ENCODE data around the gene RPH3AL. TPM values are rescaled to one million over a fixed set of nuclear protein-coding genes. Genes with fewer than 3 reads are reported as not detected.

The RPH3AL gene
- polyA plus RNA-seq, 4 donors = 10.5 to 18.8 (median 12.0) TPM

GRCh38 chr17:281365-281999, 71.1 kb downstream of the RPH3AL start:
- H3K27me3 ChIP-seq (ENCODE audit: control insufficient read depth in 3 of 3, insufficient read depth in 3 of 3, low read length in 3 of 3) = no peaks in the 10 kb centered on the region
- no peaks in the 10 kb centered on the region for H3K9me3 ChIP-seq (ENCODE audit: control insufficient read depth in 2 of 2, insufficient read depth in 1 of 2, low read depth in 1 of 2, low read length in 1 of 2)
- H3K4me1 ChIP-seq (ENCODE audit: control insufficient read depth in 3 of 3, insufficient read depth in 2 of 3, low read depth in 1 of 3, low read length in 2 of 3) = no peaks in the 10 kb centered on the region
- no peak overlapping the region for H3K4me3 ChIP-seq (ENCODE audit: low read depth in 1 of 3, low read length in 3 of 3)
- 85 to 94% (median 87%) methylated on average over 21 of the region's 21 CpGs for WGBS, 3 donors
- no peak for DNase-seq
- no peak overlapping the region for H3K27ac ChIP-seq (ENCODE audit: low read depth in 1 of 3, low read length in 2 of 3)
- no peak for FAIRE-seq
- H3K36me3 ChIP-seq (ENCODE audit: control insufficient read depth in 3 of 3, insufficient read depth in 2 of 3, low read depth in 1 of 3, low read length in 3 of 3) = peaks cover 0 to 37% (median 0%) of the 10 kb centered on the region in 3 donors

DNA sequence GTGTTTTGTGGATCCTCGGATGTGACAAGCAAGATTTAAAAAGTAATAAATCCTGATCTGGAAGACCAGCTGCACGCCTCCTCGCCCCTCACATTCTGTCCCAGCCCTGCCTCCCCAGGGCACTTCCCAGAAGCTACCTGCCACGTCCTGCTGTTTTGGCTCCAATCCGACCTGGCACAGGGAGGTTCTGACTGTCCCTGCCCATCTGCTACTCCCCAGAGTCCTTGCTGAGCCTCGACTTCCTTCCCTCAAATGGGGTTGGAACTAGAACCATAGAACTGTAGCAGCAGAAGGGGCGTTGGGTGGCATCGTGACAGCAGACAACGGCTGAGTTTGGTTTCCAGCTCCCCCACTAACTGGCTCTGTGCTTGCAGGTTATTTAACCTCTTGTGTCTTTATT, 71.7 kb downstream of the RPH3AL start:
- WGBS, 3 donors = 83 to 95% (median 83%) methylated on average over 9 of the region's 9 CpGs
- H3K27me3 ChIP-seq (ENCODE audit: control insufficient read depth in 3 of 3, insufficient read depth in 3 of 3, low read length in 3 of 3) = no peaks in the 10 kb centered on the region
- no peak for DNase-seq
- H3K4me1 ChIP-seq (ENCODE audit: control insufficient read depth in 3 of 3, insufficient read depth in 2 of 3, low read depth in 1 of 3, low read length in 2 of 3) = no peaks in the 10 kb centered on the region
- FAIRE-seq = no peak
- H3K36me3 ChIP-seq (ENCODE audit: control insufficient read depth in 3 of 3, insufficient read depth in 2 of 3, low read depth in 1 of 3, low read length in 3 of 3) = peaks cover 0 to 34% (median 0%) of the 10 kb centered on the region in 3 donors
- H3K4me3 ChIP-seq (ENCODE audit: low read depth in 1 of 3, low read length in 3 of 3) = no peak overlapping the region
- H3K27ac ChIP-seq (ENCODE audit: low read depth in 1 of 3, low read length in 2 of 3) = no peak overlapping the region
- no peaks in the 10 kb centered on the region for H3K9me3 ChIP-seq (ENCODE audit: control insufficient read depth in 2 of 2, insufficient read depth in 1 of 2, low read depth in 1 of 2, low read length in 1 of 2)

GRCh38 chr17:280216-280615, 72.4 kb downstream of the RPH3AL start:
- H3K36me3 ChIP-seq (ENCODE audit: control insufficient read depth in 3 of 3, insufficient read depth in 2 of 3, low read depth in 1 of 3, low read length in 3 of 3) = peaks cover 0 to 31% (median 0%) of the 10 kb centered on the region in 3 donors
- FAIRE-seq = no peak
- H3K27me3 ChIP-seq (ENCODE audit: control insufficient read depth in 3 of 3, insufficient read depth in 3 of 3, low read length in 3 of 3) = no peaks in the 10 kb centered on the region
- H3K27ac ChIP-seq (ENCODE audit: low read depth in 1 of 3, low read length in 2 of 3) = peak overlapping the region in 1 of 3 donors; percentile 21
- H3K4me1 ChIP-seq (ENCODE audit: control insufficient read depth in 3 of 3, insufficient read depth in 2 of 3, low read depth in 1 of 3, low read length in 2 of 3) = no peaks in the 10 kb centered on the region
- no peak for DNase-seq
- no peaks in the 10 kb centered on the region for H3K9me3 ChIP-seq (ENCODE audit: control insufficient read depth in 2 of 2, insufficient read depth in 1 of 2, low read depth in 1 of 2, low read length in 1 of 2)
- 86 to 91% (median 89%) methylated on average over 7 of the region's 7 CpGs for WGBS, 3 donors
- H3K4me3 ChIP-seq (ENCODE audit: low read depth in 1 of 3, low read length in 3 of 3) = no peak overlapping the region

DNA sequence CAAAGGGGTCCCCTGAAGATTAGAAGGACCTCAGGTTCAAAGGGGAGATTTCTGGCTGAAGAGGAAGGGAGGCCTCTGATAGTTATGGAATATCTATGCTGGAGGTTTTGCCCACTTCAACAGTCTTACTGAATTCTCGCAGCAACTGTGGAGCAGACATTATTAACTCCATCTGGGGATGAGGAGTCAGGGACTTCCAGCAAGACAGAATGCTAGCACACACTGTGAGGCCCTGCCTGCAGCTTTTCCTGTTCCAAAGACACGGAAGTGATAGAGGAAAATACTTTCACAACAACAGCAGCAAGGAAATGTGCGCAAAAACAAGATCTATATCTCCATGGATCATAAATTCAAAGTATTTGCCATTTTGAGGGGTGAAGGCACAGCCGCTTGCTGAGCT, 72.8 kb downstream of the RPH3AL start:
- 66 to 87% (median 69%) methylated on average over 4 of the region's 4 CpGs for WGBS, 3 donors
- Histone ChIP-seq H3K27me3 (ENCODE audit: control insufficient read depth in 3 of 3, insufficient read depth in 3 of 3, low read length in 3 of 3) (no peaks in the 10 kb centered on the region), H3K27ac (ENCODE audit: low read depth in 1 of 3, low read length in 2 of 3) (peak overlapping the region in 1 of 3 donors; percentile 21), H3K4me3 (ENCODE audit: low read depth in 1 of 3, low read length in 3 of 3) (no peak overlapping the region), H3K4me1 (ENCODE audit: control insufficient read depth in 3 of 3, insufficient read depth in 2 of 3, low read depth in 1 of 3, low read length in 2 of 3) (no peaks in the 10 kb centered on the region), H3K9me3 (ENCODE audit: control insufficient read depth in 2 of 2, insufficient read depth in 1 of 2, low read depth in 1 of 2, low read length in 1 of 2) (no peaks in the 10 kb centered on the region), H3K36me3 (ENCODE audit: control insufficient read depth in 3 of 3, insufficient read depth in 2 of 3, low read depth in 1 of 3, low read length in 3 of 3) (peaks cover 0 to 30% (median 0%) of the 10 kb centered on the region in 3 donors)
- DNase-seq (no peak), FAIRE-seq (no peak)

GRCh38 chr17:279331-279730, 73.3 kb downstream of the RPH3AL start:
- Histone ChIP-seq H3K27me3 (ENCODE audit: control insufficient read depth in 3 of 3, insufficient read depth in 3 of 3, low read length in 3 of 3) (no peaks in the 10 kb centered on the region), H3K4me3 (ENCODE audit: low read depth in 1 of 3, low read length in 3 of 3) (no peak overlapping the region), H3K36me3 (ENCODE audit: control insufficient read depth in 3 of 3, insufficient read depth in 2 of 3, low read depth in 1 of 3, low read length in 3 of 3) (peaks cover 0 to 29% (median 0%) of the 10 kb centered on the region in 3 donors), H3K9me3 (ENCODE audit: control insufficient read depth in 2 of 2, insufficient read depth in 1 of 2, low read depth in 1 of 2, low read length in 1 of 2) (no peaks in the 10 kb centered on the region), H3K4me1 (ENCODE audit: control insufficient read depth in 3 of 3, insufficient read depth in 2 of 3, low read depth in 1 of 3, low read length in 2 of 3) (no peaks in the 10 kb centered on the region), H3K27ac (ENCODE audit: low read depth in 1 of 3, low read length in 2 of 3) (no peak overlapping the region)
- DNase-seq = no peak
- FAIRE-seq = no peak
- WGBS, 3 donors = 84 to 93% (median 87%) methylated on average over 4 of the region's 4 CpGs

DNA sequence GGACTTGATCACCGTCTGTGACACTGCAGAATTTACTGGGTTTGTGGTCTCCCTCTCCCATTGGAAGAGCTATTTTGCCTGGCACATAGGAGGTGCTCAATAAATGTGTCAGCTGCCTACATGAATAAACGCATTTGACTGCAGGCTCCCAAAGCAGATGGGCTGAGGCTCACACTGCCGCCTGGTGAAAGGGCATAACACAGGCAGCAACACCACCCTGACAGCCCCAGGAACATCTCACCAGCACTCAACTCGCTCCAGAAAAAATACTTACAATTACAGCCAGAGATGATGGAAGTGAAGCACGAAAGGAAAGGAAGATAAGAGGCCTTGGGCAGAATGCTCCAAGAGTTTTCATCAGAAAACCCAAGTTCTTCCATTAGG, 73.9 kb downstream of the RPH3AL start:
- FAIRE-seq = no peak
- H3K36me3 ChIP-seq (ENCODE audit: control insufficient read depth in 3 of 3, insufficient read depth in 2 of 3, low read depth in 1 of 3, low read length in 3 of 3) = peaks cover 0 to 23% (median 0%) of the 10 kb centered on the region in 3 donors
- WGBS, 3 donors = 87 to 93% (median 91%) methylated on average over 5 of the region's 5 CpGs

DNA sequence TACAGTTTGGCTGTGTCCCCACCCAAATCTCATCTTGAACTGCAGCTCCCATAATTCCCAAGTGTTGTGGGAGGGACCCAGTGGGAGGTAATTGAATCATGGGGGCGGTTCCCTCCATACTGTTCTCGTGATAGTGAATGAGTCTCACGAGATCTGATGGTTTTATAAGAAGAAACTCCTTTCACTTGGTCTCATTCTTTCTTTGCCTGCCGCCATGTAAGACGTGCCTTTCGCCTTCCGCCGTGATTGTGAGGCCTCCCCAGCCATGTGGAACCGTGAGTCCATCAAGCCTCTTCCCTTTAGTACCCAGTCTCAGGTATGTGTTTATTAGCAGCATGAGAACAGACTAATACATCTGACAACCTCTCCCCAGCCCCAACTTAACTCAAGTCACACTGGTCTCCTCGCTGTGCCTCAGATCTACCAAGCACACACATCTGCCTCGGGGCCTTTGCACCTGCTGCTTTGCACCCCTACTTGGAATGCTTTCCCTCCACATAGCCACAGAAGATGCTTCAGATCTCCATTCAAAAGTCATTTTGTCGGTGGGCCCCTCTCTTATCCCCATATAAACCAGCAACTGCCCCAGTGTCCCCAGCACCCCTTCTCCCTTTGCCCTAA, 74.4 kb downstream of the RPH3AL start:
- H3K36me3 ChIP-seq (ENCODE audit: control insufficient read depth in 3 of 3, insufficient read depth in 2 of 3, low read depth in 1 of 3, low read length in 3 of 3) = peaks cover 0 to 20% (median 0%) of the 10 kb centered on the region in 3 donors
- H3K9me3 ChIP-seq (ENCODE audit: control insufficient read depth in 2 of 2, insufficient read depth in 1 of 2, low read depth in 1 of 2, low read length in 1 of 2) = no peaks in the 10 kb centered on the region
- FAIRE-seq = no peak
- no peak for DNase-seq
- 87 to 93% (median 88%) methylated on average over 12 of the region's 12 CpGs for WGBS, 3 donors
- no peaks in the 10 kb centered on the region for H3K4me1 ChIP-seq (ENCODE audit: control insufficient read depth in 3 of 3, insufficient read depth in 2 of 3, low read depth in 1 of 3, low read length in 2 of 3)
- H3K4me3 ChIP-seq (ENCODE audit: low read depth in 1 of 3, low read length in 3 of 3) = no peak overlapping the region
- H3K27ac ChIP-seq (ENCODE audit: low read depth in 1 of 3, low read length in 2 of 3) = no peak overlapping the region
- H3K27me3 ChIP-seq (ENCODE audit: control insufficient read depth in 3 of 3, insufficient read depth in 3 of 3, low read length in 3 of 3) = no peaks in the 10 kb centered on the region

More for the DNA sequence above, 73.9 kb downstream of the RPH3AL start:
- H3K4me1 ChIP-seq (ENCODE audit: control insufficient read depth in 3 of 3, insufficient read depth in 2 of 3, low read depth in 1 of 3, low read length in 2 of 3) = no peaks in the 10 kb centered on the region
- no peak for DNase-seq
- no peaks in the 10 kb centered on the region for H3K9me3 ChIP-seq (ENCODE audit: control insufficient read depth in 2 of 2, insufficient read depth in 1 of 2, low read depth in 1 of 2, low read length in 1 of 2)
- H3K27ac ChIP-seq (ENCODE audit: low read depth in 1 of 3, low read length in 2 of 3) = no peak overlapping the region
- no peaks in the 10 kb centered on the region for H3K27me3 ChIP-seq (ENCODE audit: control insufficient read depth in 3 of 3, insufficient read depth in 3 of 3, low read length in 3 of 3)
- no peak overlapping the region for H3K4me3 ChIP-seq (ENCODE audit: low read depth in 1 of 3, low read length in 3 of 3)

DNA sequence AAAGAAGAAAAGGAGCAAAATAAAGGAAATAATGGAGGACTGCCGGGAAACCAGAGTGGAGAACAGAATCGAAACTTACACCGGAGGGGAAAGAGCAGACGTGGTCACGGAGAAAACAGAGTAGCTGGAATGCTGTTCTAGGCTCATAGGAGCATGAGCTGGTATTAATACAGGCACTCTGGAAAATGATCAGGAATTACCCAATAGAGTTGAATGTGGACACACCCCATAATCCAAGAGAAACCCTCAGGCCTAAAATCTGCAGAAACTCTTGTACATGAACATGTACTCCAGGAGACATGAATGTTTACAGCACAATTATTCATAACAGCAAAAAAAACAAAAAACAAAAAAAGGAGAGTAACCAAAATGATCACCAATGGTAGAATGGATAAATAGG, 77.7 kb downstream of the RPH3AL start:
- Histone ChIP-seq H3K4me3 (ENCODE audit: low read depth in 1 of 3, low read length in 3 of 3) (no peak overlapping the region), H3K27ac (ENCODE audit: low read depth in 1 of 3, low read length in 2 of 3) (no peak overlapping the region), H3K9me3 (ENCODE audit: control insufficient read depth in 2 of 2, insufficient read depth in 1 of 2, low read depth in 1 of 2, low read length in 1 of 2) (no peaks in the 10 kb centered on the region), H3K27me3 (ENCODE audit: control insufficient read depth in 3 of 3, insufficient read depth in 3 of 3, low read length in 3 of 3) (no peaks in the 10 kb centered on the region), H3K4me1 (ENCODE audit: control insufficient read depth in 3 of 3, insufficient read depth in 2 of 3, low read depth in 1 of 3, low read length in 2 of 3) (no peaks in the 10 kb centered on the region), H3K36me3 (ENCODE audit: control insufficient read depth in 3 of 3, insufficient read depth in 2 of 3, low read depth in 1 of 3, low read length in 3 of 3) (peaks cover 0 to 10% (median 0%) of the 10 kb centered on the region in 3 donors)
- DNase-seq (no peak), FAIRE-seq (no peak)
- WGBS, 3 donors = 93 to 95% (median 95%) methylated on average over 5 of the region's 5 CpGs
